LoVo (cell line): ENCODE data around the gene DTD2.

ENCODE experiments used
- DNase-seq: peaks from one replicate; pipeline ENCODE4 v3.0.0-alpha.2; 2016; ENCODE audit warnings: low spot score

DTD2 gene

DNA sequence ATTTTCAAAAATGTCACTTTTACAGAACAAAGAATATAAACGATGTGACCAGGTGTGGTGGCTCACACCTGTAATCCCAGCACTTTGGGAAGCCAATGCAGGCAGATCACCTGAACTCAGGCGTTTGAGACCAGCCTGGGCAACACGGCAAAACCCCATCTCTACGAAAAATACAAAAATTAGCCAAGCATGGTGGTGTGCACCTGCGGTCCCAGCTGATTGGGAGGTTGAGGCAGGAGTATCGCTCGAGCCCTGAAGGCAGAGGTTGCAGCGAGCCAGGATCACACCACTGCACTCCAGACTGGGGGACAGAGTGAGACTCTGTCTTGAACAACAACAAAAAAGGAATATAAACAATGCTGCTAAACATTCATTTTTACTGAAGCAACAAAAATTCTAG lies 52.2 kb downstream of the DTD2 start:
- DNase-seq = no peak

- DNase-seq = no peak
Measured at GRCh38 chr14:31403707-31404106, 53.6 kb downstream of the DTD2 start.

DNA sequence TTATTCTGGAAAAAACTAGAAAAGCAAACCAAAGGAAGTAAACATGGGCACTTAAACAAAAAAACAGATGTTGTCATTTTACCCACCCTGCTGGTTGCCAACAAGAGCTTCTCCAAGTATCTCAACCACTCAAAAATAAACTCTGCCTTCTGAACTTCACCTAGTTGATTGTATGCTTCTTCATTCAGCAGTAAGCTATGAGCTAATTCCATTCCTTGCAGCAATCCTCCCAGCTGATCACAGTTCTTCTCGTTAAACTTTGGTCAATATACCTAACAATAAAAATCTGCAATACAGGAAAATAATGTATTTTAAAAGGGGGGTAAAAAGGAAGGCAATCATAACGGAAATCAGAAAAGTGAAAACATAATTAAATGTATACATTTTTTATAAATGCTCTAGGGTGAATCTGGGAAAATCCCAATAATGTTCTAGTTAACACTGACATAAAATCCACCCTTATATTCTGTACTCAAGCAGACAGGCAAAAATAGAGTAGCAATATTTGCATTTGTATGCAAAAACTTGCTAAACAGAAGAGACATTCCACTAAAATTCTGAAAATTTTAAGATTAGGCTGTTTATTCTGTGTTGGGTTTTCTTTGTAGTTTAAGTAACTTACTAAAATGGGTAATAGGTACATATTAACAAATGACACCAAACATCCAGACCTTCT lies 54.4 kb downstream of the DTD2 start:
- DNase-seq = no peak

DNA sequence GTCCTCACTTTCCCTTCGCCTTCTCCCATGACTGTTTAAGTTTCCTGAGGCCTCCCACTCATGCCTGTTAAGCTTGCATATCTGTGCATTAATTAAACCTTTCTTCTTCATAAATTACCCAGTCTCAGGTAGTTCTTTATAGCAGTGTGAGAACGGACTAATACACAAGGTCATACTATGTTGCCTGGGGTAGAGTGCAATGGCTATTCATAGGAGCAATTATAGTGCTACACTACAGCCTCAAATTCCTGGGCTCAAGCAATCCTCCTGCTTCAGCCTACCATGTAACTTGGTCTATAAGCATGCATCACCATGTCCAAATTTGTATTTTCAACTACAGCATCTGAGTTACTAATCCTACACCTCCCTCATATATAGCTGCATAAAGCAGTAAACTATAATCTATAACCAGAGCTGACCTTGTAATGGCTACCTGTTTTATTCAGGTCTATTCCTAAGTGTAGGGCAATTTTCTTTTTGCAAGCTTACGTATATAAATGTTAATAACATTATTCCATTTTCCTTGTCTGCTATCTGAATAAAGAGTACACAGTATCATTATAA lies 55.9 kb downstream of the DTD2 start:
- no peak for DNase-seq

DNA sequence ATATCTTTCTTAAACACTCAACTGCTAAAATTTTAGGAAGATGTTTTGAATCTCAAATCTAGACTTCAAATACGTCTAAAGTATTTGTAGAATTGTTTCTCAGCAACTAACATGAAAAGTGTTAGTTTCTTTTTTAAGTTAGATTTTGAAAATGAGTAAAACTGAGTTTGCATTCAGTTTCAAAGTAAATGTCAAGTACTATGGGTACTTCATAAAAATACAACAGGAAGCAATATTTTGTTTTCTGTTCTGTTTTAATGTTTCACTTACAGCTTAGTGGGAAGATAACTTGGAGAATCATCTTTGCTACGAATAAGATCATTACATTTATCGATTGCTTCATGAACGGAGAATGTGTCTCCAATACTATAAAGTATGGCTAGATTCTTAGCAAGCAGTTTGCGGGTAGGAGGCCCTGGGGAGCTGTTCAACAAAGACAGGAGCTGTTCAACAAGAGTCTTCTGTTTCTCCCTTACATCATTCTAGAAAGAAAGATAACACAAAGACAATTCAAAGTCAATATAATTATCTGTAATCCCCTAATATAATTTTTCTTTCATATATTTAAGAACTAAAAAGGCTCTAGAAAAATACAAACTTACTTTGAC lies 57.2 kb downstream of the DTD2 start:
- DNase-seq = no peak
